HG03460 (cell line): ENCODE data around the gene SERHL2.
"Not testable (repeated sequence)": the region's sequence is repeated elsewhere in the genome, so short reads cannot be mapped to it uniquely, and the experiment has no call there.

Experiments
- ATAC-seq: cut with Tn5 transposase; IDR thresholded peaks from one replicate; pipeline ENCODE4 v1.9.1; 2021; ENCODE audit not compliant: unreplicated experiment

Gene SERHL2, protein sequence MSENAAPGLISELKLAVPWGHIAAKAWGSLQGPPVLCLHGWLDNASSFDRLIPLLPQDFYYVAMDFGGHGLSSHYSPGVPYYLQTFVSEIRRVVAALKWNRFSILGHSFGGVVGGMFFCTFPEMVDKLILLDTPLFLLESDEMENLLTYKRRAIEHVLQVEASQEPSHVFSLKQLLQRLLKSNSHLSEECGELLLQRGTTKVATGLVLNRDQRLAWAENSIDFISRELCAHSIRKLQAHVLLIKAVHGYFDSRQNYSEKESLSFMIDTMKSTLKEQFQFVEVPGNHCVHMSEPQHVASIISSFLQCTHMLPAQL

GRCh38 chr22:42553475-42554361 is at the start of gene SERHL2:
Gene SERHL2 (plus strand): TSS chr22:42553956. CDS start chr22:42554021, 65 bp downstream.
- no peak for ATAC-seq

DNA sequence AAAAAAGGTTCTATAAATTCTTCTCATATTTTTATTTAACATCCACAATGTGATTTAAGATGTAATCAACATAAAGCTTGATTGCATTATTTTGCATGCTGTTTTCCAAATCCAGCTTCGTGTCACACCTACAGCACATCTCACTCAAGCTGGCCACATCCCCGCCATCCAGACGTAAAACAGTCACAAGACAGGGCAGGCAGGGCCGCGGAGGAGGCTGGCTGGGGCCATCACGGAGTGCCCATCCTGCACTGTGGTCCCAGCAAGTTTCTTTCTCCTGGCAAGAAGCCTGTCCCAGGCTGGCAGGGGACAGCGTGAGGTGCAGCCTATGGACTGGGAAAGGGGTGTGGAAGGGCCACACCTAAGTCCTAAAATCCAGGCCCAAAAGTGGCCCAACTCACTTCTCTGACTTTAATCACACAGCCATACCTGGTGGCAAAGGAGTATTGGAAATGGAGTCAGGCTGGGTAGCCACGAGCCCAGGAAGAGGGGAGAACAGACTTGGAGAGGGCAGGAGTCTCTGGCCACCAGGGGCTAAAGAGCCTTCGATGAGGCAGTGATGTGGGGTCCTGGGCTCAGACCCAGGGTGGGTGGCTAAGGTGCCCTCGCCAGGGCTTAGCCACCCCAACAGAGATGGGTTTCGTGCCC is 45.3 kb upstream of the SERHL2 start:
- ATAC-seq: not testable (repeated sequence)

DNA sequence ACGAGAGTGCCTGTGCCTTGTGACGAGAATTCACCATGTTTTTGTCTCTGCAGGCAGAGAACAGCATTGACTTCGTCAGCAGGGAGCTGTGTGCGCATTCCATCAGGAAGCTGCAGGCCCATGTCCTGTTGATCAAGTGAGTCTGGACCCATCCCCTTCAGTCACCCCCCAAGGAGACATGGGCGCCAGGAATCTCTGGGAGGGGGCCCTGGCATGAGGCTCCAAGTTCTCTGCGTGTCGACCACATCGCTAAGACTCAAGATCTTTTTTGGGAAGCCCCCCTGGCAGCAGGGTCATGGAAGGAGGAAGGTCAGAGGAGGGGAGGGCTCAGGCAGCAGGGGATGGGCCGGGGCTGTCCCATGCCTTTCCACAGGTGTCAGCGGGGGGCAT is 44.8 kb upstream of the SERHL2 start:
- ATAC-seq: not testable (repeated sequence)

GRCh38 chr22:42509548-42509947 is 44.2 kb upstream of the SERHL2 start:
- ATAC-seq: no peak

GRCh38 chr22:42511401-42511891 is 42.3 kb upstream of the SERHL2 start:
- no peak for ATAC-seq

GRCh38 chr22:42512273-42512990 is 41.3 kb upstream of the SERHL2 start:
- ATAC-seq: not testable (repeated sequence)

GRCh38 chr22:42514331-42514730 is 39.4 kb upstream of the SERHL2 start:
- not testable (repeated sequence) for ATAC-seq

DNA sequence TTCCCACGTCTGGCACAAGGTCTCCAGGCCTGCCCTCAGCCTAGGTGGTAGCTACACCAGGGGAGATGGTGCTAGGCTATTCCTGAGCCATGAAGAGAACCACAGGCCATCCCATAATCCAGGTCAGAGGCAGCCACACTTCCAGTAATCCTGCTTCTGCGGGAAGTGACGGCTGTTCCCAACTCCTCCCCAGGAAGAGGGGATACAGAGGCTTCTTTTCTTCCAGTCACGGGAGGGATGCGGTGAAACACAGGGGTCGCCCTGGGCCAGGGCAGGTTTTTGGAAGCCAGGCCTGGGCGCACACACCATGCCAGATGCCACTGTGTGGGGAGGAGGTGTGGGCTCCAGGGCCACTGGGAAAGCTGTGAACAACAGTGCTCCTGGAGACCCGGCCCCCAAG is 38.5 kb upstream of the SERHL2 start:
- not testable (repeated sequence) for ATAC-seq

DNA sequence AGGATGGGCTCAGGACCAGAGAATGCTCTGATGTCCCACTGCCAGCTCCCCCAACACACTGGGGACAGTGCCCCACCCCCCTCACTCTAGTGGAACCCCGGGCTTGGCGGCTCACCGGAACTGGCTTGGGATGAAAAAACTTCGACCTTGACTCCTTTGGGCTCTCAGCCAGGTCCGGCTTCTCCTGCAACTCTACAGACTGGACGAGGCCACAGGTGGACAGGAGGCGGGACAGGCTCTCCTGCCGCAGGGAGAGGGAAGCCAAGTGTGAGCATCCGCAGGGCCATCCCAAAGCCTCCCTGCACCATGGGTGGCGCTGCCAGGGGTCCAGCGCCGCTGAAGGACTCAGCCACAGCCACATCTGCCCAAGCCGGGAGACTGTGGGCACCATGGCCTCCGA is 37.9 kb upstream of the SERHL2 start:
- ATAC-seq: no peak

DNA sequence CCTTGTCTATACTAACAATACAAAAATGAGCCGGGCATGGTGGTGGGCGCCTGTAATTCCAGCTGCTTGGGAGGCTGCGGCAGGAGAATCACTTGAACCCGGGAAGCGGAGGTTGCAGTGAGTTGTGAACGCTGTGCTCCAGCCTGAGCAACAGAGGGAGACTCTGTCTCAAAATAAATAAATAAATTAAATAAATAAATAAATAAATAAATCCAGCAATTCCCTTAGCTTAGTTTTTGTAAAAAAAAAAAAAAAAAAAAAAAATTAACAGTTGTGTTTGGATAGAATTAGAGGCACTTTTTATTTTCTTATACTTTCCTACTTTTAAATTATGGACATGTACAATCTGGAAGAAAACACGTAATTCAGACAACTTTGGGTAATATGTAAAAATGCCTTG is 36.7 kb upstream of the SERHL2 start:
- not testable (repeated sequence) for ATAC-seq

GRCh38 chr22:42518638-42519524 is 34.9 kb upstream of the SERHL2 start:
- peak; percentile 33 for ATAC-seq

- peak; percentile 77 for ATAC-seq
These were observed 34.0 kb upstream of the SERHL2 start, which contains the start of gene RRP7A for GRCh38 chr22:42519525-42520401. Gene RRP7A (minus strand): TSS chr22:42519796. CDS start chr22:42519786, 10 bp downstream.

- no peak for ATAC-seq
These were observed 32.6 kb upstream of the SERHL2 start for GRCh38 chr22:42521228-42521546.

- no peak for ATAC-seq
These were observed 31.2 kb upstream of the SERHL2 start for GRCh38 chr22:42522546-42522945.

- ATAC-seq: no peak
These were observed 25.0 kb upstream of the SERHL2 start for GRCh38 chr22:42528591-42529307.

DNA sequence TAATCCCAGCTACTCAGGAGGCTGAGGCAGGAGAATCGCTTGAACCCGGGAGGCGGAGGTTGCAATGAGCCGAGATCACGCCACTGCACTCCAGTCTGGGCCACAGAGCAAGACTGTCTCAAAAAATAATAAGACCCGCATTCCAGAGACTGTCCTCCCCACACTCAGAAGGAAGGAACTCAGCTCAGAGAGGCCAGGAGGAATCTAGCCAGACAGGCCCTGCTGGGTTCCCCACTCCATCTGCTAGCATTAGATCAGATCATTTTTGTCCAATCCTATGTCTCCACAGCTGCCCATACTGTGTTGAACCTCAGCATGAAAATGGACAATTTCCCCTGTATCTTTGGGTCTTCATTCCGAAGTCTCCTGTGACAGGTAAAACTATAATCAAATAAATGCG is 24.3 kb upstream of the SERHL2 start:
- ATAC-seq: not testable (repeated sequence)

DNA sequence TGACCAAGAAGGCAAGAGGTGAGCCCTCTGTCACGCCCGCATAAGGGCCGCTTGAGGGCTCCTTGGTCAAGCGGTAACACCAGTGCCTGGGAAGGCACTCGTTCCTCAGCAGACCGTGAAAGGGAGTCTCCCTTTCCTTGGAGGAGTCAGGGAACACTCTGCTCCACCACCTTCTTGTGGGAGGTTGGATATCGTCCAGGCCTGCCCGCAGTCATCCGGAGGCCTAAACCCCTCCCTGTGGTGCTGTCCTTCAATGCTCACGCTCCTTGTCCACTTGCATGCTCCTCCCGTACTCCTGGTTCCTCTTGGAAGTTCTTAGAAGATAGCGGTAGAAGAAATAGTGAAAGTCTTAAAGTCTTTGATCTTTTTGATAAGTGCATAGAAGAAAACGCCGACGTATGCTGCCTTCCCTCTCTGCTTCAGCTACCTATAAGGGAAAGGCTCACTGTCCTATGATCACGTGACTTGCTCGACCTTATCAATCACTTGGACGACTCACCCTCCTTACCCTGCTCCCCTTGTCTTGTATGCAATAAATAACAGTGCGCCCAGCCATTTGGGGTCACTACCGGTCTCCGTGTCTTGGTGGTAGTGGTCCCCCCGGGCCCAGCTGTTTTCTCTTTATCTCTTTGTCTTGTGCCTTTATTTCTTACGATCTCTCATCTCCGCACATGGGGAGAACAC is 22.2 kb upstream of the SERHL2 start:
- not testable (repeated sequence) for ATAC-seq

- ATAC-seq: no peak
These were observed 20.1 kb upstream of the SERHL2 start for GRCh38 chr22:42533638-42533977.
